Measurements from ENCODE around the gene HIVEP3.

Gene HIVEP3

DNA sequence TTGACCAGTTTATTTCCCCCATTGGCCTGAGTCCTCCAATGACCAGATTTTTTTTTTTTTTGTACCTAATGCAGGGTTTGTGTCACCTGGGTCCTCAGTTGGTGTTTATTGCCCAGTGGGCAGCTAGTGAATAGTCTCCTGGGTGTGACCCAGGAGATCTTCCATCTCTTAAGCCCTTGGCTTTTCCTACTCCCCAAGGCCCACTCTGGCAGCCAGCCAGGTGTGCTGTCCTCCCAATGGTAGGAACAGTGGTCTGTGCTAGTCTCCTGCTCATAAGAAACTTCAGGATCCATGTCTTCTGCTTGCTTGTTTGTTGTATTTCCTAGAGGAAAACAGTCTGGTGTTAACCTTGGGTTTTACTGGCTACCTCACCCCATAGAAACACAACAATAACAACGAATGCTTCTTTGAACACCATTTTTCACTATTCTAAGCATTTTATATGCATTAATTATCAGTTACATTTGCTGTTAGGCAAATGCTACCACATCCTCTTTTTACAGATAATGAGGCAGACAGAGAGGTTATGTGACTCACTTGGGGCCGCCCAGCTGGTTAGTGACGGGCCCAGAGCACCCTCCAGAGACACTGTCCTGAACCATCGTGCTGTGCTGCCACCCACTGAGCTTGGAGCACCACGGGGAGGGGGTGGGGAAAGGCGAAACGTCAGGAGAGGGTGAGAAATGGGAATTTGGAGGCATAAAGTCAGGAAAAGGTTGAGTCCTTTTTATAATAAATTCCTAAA, 107.5 kb downstream of the HIVEP3 start:
- FAIRE-seq = peak; percentile 26
- DNase-seq (ENCODE audit: insufficient read length, low spot score) = no peak
- peak; percentile 79 for TF ChIP-seq SPI1 (IDR thresholded peaks at IDR 0.05; ENCODE audit: low read depth, low read length)
- no peak for TF ChIP-seq POLR2AphosphoS5 (IDR thresholded peaks at IDR 0.05; ENCODE audit: low read depth, low read length)
- no peak for TF ChIP-seq POU2F2 (IDR thresholded peaks at IDR 0.05; ENCODE audit: low read depth, low read length)

DNA sequence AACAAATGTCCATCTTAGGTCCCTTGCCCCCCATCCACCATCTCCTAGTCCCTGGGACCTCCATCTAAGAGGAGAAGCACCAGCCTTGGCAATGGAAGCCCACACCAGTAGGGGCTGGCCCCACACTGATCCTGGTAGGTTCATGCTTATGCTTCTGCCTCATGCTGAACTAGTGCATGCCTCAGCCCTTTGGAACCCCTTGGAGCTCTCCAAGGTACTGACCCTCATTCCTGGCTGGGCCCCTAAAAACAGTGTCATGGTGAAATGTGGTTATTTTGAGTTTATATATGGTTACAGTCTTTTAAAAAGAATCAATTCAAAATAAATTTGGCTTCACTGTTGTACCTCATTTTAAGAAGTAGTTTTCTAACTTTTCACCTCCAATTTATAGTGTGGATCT, 108.3 kb downstream of the HIVEP3 start:
- DNase-seq (ENCODE audit: insufficient read length, low spot score) = no peak
- no peak for TF ChIP-seq POLR2AphosphoS5 (IDR thresholded peaks at IDR 0.05; ENCODE audit: low read depth, low read length)
- no peak for TF ChIP-seq POLR2A (IDR thresholded peaks at IDR 0.05; ENCODE audit: low read depth, low read length)
- TF ChIP-seq SPI1 (IDR thresholded peaks at IDR 0.05; ENCODE audit: low read depth, low read length) = no peak
- TF ChIP-seq POU2F2 (IDR thresholded peaks at IDR 0.05; ENCODE audit: low read depth, low read length) = no peak
- no peak for TF ChIP-seq PAX5 (IDR thresholded peaks at IDR 0.05; ENCODE audit: insufficient read depth, low read length, severe bottlenecking)
- TF ChIP-seq TAF1 (IDR thresholded peaks at IDR 0.05; ENCODE audit: low read depth, low read length) = no peak
- peak; percentile 38 for FAIRE-seq

GRCh38 chr1:41809692-41810091, 109.0 kb downstream of the HIVEP3 start:
- TF ChIP-seq TAF1 (IDR thresholded peaks at IDR 0.05; ENCODE audit: low read depth, low read length) = no peak
- no peak for TF ChIP-seq POU2F2 (IDR thresholded peaks at IDR 0.05; ENCODE audit: low read depth, low read length)
- TF ChIP-seq PAX5 (IDR thresholded peaks at IDR 0.05; ENCODE audit: insufficient read depth, low read length, severe bottlenecking) = no peak
- TF ChIP-seq POLR2AphosphoS5 (IDR thresholded peaks at IDR 0.05; ENCODE audit: low read depth, low read length) = no peak
- no peak for TF ChIP-seq POLR2A (IDR thresholded peaks at IDR 0.05; ENCODE audit: low read depth, low read length)
- TF ChIP-seq SPI1 (IDR thresholded peaks at IDR 0.05; ENCODE audit: low read depth, low read length) = no peak
- DNase-seq (ENCODE audit: insufficient read length, low spot score) (no peak), FAIRE-seq (peak; percentile 71)

DNA sequence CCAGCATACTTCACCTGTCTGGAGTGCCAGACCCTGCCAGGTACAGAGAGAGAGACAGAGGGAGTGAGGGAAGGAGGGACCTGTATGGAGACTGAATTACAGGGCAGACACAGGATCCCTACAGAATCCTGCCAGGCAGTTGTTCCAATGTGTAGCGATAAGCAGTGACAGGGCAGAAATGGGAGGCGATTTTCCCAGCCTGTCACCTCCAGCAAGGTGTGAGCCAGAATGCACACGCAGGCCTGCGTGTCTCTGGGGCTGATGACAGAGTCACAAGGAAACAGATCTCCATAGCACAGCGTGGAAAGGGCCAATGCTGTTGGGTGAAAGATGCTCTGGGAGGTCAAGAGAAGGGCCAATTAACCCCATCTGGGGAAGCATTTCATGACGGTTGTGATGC, 111.3 kb downstream of the HIVEP3 start:
- TF ChIP-seq POU2F2 (IDR thresholded peaks at IDR 0.05; ENCODE audit: low read depth, low read length) (no peak), POLR2AphosphoS5 (IDR thresholded peaks at IDR 0.05; ENCODE audit: low read depth, low read length) (no peak), POLR2A (IDR thresholded peaks at IDR 0.05; ENCODE audit: low read depth, low read length) (no peak), PAX5 (IDR thresholded peaks at IDR 0.05; ENCODE audit: insufficient read depth, low read length, severe bottlenecking) (no peak), TAF1 (IDR thresholded peaks at IDR 0.05; ENCODE audit: low read depth, low read length) (no peak), SPI1 (IDR thresholded peaks at IDR 0.05; ENCODE audit: low read depth, low read length) (no peak)
- DNase-seq (ENCODE audit: insufficient read length, low spot score) (no peak), FAIRE-seq (no peak)

- DNase-seq (ENCODE audit: insufficient read length, low spot score) (no peak), FAIRE-seq (peak; percentile 89)
- TF ChIP-seq SPI1 (IDR thresholded peaks at IDR 0.05; ENCODE audit: low read depth, low read length) (0 out of 2 replicates have a peak, but pooled peaks have one; percentile 10), POLR2A (IDR thresholded peaks at IDR 0.05; ENCODE audit: low read depth, low read length) (no peak)
These were observed 112.1 kb downstream of the HIVEP3 start for GRCh38 chr1:41806472-41807155.

DNA sequence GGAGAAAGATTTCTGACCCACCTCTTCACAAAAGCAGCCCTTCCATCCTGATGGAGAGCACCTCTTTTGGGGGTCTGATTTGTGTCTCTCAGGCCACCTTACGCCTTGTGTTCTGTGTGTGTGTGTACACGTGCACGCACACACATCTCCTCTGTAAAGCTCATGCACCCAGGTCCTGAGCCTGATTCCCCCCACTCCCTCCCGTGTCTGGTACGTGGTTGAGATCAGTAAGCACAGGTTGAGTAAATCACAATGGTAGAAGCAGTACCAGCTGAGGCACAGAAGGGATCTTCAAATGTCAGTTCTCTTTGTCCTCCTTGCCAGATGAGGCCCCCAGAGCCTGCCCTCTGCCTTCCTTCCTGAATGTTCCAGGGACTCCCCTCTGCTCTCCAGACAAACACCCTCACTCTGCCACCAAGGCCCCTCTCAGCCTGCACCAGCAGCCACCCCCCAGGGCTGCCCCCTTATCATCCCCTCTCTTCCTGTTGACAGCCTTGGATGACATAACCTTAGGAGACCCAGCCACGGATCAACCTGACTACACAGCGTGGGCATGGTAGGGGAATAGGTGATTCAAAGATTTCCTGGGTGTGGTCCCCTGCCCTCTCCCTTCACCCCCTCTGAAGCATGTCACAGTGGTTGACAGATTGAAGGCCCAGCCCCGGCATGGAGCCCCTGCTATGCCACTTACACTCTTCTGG, 112.8 kb downstream of the HIVEP3 start:
- TF ChIP-seq SPI1 (IDR thresholded peaks at IDR 0.05; ENCODE audit: low read depth, low read length) (no peak), TAF1 (IDR thresholded peaks at IDR 0.05; ENCODE audit: low read depth, low read length) (no peak), POLR2A (IDR thresholded peaks at IDR 0.05; ENCODE audit: low read depth, low read length) (no peak), POLR2AphosphoS5 (IDR thresholded peaks at IDR 0.05; ENCODE audit: low read depth, low read length) (no peak), POU2F2 (IDR thresholded peaks at IDR 0.05; ENCODE audit: low read depth, low read length) (no peak), PAX5 (IDR thresholded peaks at IDR 0.05; ENCODE audit: insufficient read depth, low read length, severe bottlenecking) (no peak)
- no peak for FAIRE-seq
- DNase-seq (ENCODE audit: insufficient read length, low spot score) = no peak

- DNase-seq (ENCODE audit: insufficient read length, low spot score) = no peak
- TF ChIP-seq TAF1 (IDR thresholded peaks at IDR 0.05; ENCODE audit: low read depth, low read length) = no peak
- TF ChIP-seq POU2F2 (IDR thresholded peaks at IDR 0.05; ENCODE audit: low read depth, low read length) = no peak
- no peak for TF ChIP-seq POLR2A (IDR thresholded peaks at IDR 0.05; ENCODE audit: low read depth, low read length)
- no peak for TF ChIP-seq PAX5 (IDR thresholded peaks at IDR 0.05; ENCODE audit: insufficient read depth, low read length, severe bottlenecking)
- no peak for TF ChIP-seq SPI1 (IDR thresholded peaks at IDR 0.05; ENCODE audit: low read depth, low read length)
- no peak for TF ChIP-seq POLR2AphosphoS5 (IDR thresholded peaks at IDR 0.05; ENCODE audit: low read depth, low read length)
- peak; percentile 79 for FAIRE-seq
These were observed 114.5 kb downstream of the HIVEP3 start for GRCh38 chr1:41804176-41804575.

- DNase-seq (ENCODE audit: insufficient read length, low spot score) (no peak), FAIRE-seq (peak; percentile 90)
- TF ChIP-seq POLR2A (IDR thresholded peaks at IDR 0.05; ENCODE audit: low read depth, low read length) (no peak), PAX5 (IDR thresholded peaks at IDR 0.05; ENCODE audit: insufficient read depth, low read length, severe bottlenecking) (no peak), SPI1 (IDR thresholded peaks at IDR 0.05; ENCODE audit: low read depth, low read length) (no peak), POLR2AphosphoS5 (IDR thresholded peaks at IDR 0.05; ENCODE audit: low read depth, low read length) (no peak), TAF1 (IDR thresholded peaks at IDR 0.05; ENCODE audit: low read depth, low read length) (no peak), POU2F2 (IDR thresholded peaks at IDR 0.05; ENCODE audit: low read depth, low read length) (no peak)
These were observed 115.1 kb downstream of the HIVEP3 start for GRCh38 chr1:41803656-41804055.

Measured in GM12891 (cell line).